GM19455 (cell line): Measurements from ENCODE around the gene IL22RA1.

Experiments used
- ATAC-seq: cut with Tn5 transposase; IDR thresholded peaks from one replicate; pipeline ENCODE4 v1.9.1; 2021; ENCODE audit not compliant: unreplicated experiment

Gene IL22RA1

GRCh38 chr1:24167008-24167407, 24.1 kb upstream of the IL22RA1 start:
- no peak for ATAC-seq

GRCh38 chr1:24165500-24165899, 22.6 kb upstream of the IL22RA1 start:
- no peak for ATAC-seq

GRCh38 chr1:24164004-24164403, 21.1 kb upstream of the IL22RA1 start:
- no peak for ATAC-seq

- ATAC-seq = no peak
These were observed 19.3 kb upstream of the IL22RA1 start for GRCh38 chr1:24162201-24162600.

DNA sequence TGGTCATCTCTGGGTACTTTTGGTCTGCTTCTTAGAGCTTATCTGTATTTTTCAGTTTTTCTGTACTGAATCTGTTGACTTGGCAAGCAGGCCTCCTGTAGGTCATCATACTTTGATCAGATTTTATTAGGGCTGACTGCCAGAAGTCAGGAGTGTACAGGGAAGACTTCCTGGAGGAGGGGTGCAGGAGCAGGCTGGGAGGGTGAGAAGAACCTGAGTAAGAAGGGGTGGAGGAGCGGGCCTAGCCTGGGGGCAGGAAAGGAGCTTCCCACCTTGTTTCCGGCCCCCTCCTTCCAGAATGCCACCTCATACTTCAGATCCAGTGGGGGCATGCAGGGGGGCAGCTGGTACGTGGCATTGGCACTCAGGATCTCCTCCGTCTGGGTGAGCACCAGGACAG, 18.3 kb upstream of the IL22RA1 start:
- ATAC-seq = no peak

DNA sequence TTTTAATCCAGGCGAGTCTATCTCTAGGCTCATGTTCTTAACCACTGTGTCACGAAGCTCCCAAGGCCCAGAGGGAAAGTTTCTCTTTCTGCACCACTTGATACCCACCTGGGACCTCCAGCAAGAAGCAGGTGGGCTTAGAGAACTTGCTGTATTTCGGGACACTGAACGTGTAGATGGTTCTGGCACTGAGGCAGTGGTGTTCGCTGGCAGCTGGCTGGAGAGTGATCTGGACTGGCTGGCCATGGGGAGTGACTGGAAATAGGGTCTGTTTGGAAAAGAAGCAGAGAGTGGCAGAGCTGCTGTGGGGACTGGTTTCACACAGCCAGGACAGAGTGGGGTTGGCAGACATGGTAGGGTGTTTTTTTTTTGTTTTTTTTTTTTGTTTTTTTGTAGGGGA, 16.4 kb upstream of the IL22RA1 start:
- ATAC-seq = no peak

DNA sequence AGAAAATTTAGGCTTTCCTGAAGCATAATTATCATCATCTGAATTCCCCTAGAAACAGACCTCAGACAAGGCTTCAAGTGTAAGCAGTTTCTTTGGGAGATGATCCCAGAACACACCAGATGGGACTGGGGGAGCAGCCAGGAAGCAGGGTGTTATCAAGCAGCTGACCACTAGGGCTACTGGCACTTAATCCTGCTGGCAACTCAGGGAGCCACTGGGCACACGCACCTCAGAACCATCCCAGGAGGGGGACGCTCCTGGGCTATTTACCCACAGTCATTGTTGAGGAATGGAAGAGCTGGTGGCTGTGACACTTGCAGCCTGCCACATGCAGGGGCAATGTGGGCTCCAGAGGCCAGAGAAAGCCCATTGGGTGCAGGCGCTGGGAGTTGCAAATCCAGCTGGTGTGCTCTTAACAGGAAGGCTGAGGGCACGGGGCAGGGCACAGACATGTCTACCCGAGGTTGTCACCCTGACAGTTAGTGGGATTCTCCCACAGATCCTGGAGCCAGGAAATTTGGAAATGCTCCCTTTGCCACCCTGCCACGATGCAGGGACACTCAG, 15.1 kb upstream of the IL22RA1 start:
- no peak for ATAC-seq

- no peak for ATAC-seq
These were observed 13.8 kb upstream of the IL22RA1 start for GRCh38 chr1:24156542-24157260.

DNA sequence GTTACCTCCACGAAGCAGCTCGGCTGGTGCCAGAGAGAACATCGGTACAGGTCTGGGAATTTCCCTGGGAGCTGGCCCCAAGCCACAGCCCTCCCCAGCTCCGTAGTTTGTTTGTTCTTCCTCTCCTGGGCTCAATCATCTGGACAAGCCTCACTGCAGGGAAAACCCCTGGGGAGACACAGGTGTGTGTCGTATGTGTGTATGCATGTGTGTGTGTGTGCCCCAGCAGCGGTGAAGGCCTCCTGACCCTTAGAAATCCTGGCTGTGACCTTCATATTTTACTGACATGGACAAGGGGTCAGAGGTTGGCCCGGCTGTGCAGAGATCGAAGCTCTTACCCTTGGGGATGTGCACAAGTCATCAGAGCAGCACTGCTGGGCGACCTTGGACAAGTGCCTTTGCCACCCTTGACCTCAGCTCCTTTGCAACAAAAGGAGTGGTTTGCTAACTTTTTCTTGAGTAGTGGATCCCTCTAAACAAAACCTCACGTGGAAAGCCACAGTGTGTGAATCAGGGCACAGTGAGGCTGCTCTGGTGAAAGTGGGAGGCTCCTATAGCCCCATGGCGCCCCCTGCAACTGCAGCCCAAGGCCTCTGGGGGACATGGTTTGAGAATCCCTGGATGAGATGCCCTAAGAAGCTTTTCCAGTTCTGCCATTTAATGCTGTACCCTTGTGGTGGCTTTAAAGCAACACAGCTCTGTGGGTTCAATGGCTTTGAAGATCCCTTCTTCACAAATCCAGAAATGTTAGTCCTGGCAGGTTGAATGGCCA, 12.3 kb upstream of the IL22RA1 start:
- no peak for ATAC-seq

DNA sequence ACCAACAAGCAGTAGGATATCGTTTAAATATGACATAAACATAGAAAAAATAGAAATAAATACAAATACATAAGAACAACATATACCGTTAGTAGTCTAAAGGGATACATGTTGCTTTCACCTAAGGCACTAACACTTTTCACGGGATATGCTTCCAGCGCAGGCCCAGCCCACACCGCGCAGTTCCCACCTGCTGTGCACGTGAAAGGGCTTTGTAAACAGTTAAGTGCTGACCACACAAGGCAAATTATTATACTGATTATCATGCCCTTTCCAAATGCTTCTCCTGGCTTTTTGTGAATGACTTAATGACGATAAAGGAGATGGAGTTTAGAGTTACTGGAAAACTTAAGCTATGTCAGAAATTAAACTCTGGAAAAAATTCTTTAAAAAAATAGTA, 11.3 kb upstream of the IL22RA1 start:
- ATAC-seq = no peak

DNA sequence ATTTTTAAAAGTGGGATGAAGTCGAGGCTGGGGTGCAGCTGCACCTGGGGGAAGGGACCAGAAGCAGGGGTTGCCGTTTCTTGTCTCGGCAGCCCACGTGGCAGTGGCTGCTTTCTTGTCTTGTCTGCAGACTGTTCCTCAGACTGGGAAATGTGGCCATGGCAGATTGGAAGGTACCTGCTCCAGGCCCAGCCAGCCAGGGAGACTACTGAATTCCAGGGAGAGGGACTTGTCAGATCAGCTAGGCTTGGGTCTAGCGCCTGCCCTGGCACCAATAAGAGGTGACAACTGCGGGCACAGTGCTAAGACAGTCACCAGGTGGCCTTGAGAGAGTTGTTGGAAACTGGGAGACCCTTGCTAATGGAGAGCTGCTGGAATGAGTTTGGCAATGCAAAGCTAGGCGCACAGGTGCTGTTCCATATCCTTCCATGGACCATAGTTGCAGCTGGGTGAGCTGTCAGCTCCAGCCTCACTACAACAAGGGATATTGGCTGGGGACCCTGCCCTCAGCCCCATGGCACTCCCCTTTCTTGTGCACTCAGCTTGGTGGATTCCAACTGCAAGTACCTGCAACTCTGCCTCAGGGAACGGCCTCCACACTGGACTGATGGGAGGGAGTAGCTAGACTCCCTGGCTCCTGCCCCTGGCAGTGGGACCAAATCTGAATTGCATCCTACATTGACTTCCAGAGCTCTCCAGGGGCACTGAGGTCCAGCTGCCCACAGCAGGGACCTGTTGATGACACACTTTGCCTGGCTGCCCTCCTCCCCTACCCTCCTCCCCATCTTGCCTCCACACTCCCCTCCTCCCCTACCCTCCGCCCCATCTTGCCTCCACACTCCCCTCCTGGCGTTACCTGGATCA, 9.9 kb upstream of the IL22RA1 start:
- ATAC-seq = no peak

GRCh38 chr1:24151175-24151533, 8.2 kb upstream of the IL22RA1 start:
- no peak for ATAC-seq

- ATAC-seq = no peak
These were observed 7.6 kb upstream of the IL22RA1 start for GRCh38 chr1:24150234-24151174.

DNA sequence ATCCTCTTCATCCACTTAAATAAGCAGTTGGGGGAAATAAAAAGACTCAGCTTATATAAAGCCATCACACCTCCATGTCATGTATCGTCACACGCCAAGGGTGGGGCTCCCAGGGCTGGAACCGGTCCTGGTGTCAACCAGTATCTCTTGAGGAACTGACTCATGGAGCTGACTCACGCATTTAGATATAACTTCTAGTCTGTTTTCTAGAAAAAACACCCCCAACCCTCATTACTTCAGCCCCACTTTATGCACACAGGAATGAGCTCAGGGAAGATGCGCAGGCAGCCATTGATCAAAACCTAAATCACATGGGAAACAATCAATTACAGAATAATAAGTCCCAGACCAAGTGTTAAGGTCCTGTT, 6.9 kb upstream of the IL22RA1 start:
- no peak for ATAC-seq

DNA sequence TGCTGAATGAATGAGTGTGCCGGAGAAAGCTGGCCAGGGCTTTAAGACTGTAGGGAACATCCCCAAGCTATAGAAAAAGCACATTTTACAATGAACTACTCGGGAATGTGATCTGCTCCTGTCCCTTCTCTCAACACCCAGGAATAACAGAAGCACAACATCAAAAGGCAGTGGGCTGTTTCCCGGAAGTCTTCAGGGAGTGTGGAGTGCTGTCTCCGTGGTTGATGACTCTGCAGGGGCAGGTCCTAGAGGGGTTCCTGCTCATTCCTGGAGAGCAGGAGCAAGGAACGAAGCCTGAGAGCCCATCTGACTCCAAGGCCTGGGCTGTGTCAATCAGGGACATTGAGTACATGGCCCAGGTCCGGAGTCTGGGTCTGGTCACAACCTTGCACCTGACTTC, 4.9 kb upstream of the IL22RA1 start:
- no peak for ATAC-seq

GRCh38 chr1:24147194-24147593, 4.3 kb upstream of the IL22RA1 start:
- ATAC-seq = no peak

DNA sequence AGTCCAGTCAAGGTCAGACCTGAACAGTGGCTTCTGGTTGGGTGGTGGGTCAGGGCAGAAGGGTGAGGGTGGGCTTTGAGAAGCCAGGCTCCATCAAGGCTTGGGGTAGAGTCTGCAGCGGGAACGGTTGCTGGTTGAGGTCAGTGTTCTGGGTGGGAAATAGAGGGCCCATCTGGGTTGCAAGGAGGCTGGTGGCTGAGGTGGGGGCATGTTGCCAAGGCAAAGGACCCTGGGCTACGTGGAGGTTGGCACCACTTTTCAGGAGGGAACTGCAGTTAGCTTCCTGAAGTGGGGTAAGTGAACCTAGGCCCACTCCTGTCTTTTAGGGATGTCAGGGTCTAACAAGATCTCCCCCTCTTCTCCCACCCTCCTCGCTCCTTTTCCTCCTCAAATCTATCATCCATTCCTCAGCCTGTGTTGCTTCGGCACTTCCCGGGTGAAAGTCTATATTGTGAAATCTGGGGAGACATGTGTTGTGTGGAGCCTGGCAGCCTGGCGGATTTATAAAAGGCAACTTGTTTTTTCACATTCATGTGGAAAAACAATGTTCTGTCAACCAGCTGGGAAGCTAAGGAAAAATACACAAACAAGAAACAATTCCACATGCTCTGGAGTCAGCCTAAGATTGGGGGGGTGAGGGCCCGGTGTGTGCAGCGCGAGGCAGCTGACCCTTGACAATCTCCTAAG, 1.5 kb downstream of the IL22RA1 start:
- no peak for ATAC-seq

- ATAC-seq = no peak
These were observed 2.2 kb downstream of the IL22RA1 start for GRCh38 chr1:24140741-24141181.

DNA sequence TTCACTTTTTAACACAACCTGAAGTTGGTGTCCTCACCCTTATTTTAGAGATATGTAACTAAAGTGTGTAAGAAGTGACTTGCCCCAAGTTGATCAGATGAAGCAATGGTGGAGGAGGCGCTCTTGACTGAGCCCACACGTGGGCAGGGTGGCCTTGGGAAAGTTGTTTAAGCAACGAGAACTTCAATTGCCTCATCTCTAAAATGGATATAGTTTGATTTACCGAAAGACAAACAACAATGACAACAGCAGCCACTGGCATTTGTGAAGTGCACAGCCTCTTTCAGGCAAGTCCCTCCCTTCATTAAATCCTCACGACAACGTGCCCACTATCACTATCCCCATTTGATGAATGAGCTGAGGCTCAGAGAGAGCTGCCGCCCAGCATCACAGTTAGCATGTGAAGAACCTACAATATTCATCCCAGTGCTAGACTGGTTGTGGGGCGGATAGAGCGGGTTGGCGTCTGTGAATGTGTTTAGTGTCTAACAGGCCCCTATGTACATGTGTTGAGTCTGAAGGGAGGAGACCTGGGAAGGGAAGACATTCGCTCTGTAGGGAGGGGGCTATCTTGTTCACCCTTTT, 3.0 kb downstream of the IL22RA1 start:
- no peak for ATAC-seq

GRCh38 chr1:24139222-24139489, 3.8 kb downstream of the IL22RA1 start:
- no peak for ATAC-seq
